Sigmoid colon (tissue), 7 donors: ENCODE results near the gene OR4K13. TPM values are rescaled to one million over a fixed set of nuclear protein-coding genes. Genes with fewer than 3 reads are reported as not detected.

Source experiments
- DNase-seq: peaks from one replicate; pipeline ENCODE4 v3.0.0-alpha.2; 2019
- H3K27ac ChIP-seq, 4 donors: fragments of 200-600 bp; sonication (generic); one replicate each; pipeline ENCODE4 v1.5.1; 2016 to 2019; ENCODE audit warnings: mild to moderate bottlenecking in 1 of 4
- H3K27me3 ChIP-seq, 3 donors: fragments of 200-600 bp; sonication (generic); one replicate each; pipeline ENCODE4 v1.5.1; 2019; ENCODE audit warnings: mild to moderate bottlenecking in 1 of 3
- H3K36me3 ChIP-seq, 4 donors: fragments of 200-600 bp; sonication (generic); one replicate each; pipeline ENCODE4 v1.5.1; 2016 to 2019
- H3K4me1 ChIP-seq, 4 donors: fragments of 200-600 bp; sonication (generic); one replicate each; pipeline ENCODE4 v1.5.1; 2017 to 2019
- H3K4me3 ChIP-seq, 4 donors: fragments of 200-600 bp; sonication (generic); one replicate each; pipeline ENCODE4 v1.5.1; 2017 to 2019; ENCODE audit warnings: mild to moderate bottlenecking in 2 of 4, moderate library complexity in 1 of 4
- H3K9me3 ChIP-seq, 4 donors: fragments of 200-600 bp in 3 of 4; sonication (generic) in 3 of 4; one replicate each; pipeline versions ENCODE4 v1.5.1 to v1.6.1; 2013 to 2019
- EP300 ChIP-seq, 4 donors: sonication (generic); formaldehyde crosslinking; IDR thresholded peaks; one replicate each; pipeline ENCODE4 v1.6.1; 2017; ENCODE audit warnings: antibody characterized with exemption in 4 of 4
- POLR2A ChIP-seq, 2 donors: fragments of 450-650 bp; IDR thresholded peaks; one replicate each; pipeline ENCODE4 v1.6.1; 2016; ENCODE audit warnings: antibody characterized with exemption in 2 of 2, mild to moderate bottlenecking in 2 of 2, moderate library complexity in 2 of 2
- POLR2AphosphoS5 ChIP-seq, 4 donors: sonication (generic); formaldehyde crosslinking; IDR thresholded peaks; one replicate each; pipeline ENCODE4 v1.6.1; 2017; ENCODE audit warnings: antibody characterized with exemption in 4 of 4
- WGBS, 2 donors: extraction: QIAGEN DNeasy Blood & Tissue Kit; methylation state at CpG; one replicate each; pipeline ENCODE4 v1.1.7; 2013; 5-methylcytosine and 5-hydroxymethylcytosine counted together
- intact Hi-C: fragments of 100-400 bp; cut with DNase I; formaldehyde crosslinking; loops from one replicate; pipeline ENCODE4 v1.15.1; 2023
- polyA plus RNA-seq, 3 donors: library from polyadenylated mRNA; stranded (reverse); fragments of 200-250 nt; gene quantifications; one replicate each; pipeline ENCODE4 v1.2.3, GENCODE V29; 2013
- total RNA-seq, 4 donors: library from RNA; depleted of rRNA; stranded (reverse); fragments of >200 nt; gene quantifications; one replicate each; pipeline ENCODE4 v1.1.0, GENCODE V29; 2016
- TF ChIP-seq, protein P1 (sequence below), 4 experiments: fragments of 450-650 bp in 3 of 4; fragments of 200-600 bp in 1 of 4; IDR thresholded peaks; one replicate each; pipeline ENCODE4 v1.5.1; 2016 to 2019; ENCODE audit warnings: antibody characterized with exemption in 4 of 4, mild to moderate bottlenecking in 3 of 4, moderate library complexity in 2 of 4
- donor health status: healthy with polysubstance abuse.
- donor health status: Bipolar disorder and iron deficiency.
- donor health status: healthy.

Gene OR4K13, protein sequence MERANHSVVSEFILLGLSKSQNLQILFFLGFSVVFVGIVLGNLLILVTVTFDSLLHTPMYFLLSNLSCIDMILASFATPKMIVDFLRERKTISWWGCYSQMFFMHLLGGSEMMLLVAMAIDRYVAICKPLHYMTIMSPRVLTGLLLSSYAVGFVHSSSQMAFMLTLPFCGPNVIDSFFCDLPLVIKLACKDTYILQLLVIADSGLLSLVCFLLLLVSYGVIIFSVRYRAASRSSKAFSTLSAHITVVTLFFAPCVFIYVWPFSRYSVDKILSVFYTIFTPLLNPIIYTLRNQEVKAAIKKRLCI
- total RNA-seq (not detected), polyA plus RNA-seq (not detected)

DNA sequence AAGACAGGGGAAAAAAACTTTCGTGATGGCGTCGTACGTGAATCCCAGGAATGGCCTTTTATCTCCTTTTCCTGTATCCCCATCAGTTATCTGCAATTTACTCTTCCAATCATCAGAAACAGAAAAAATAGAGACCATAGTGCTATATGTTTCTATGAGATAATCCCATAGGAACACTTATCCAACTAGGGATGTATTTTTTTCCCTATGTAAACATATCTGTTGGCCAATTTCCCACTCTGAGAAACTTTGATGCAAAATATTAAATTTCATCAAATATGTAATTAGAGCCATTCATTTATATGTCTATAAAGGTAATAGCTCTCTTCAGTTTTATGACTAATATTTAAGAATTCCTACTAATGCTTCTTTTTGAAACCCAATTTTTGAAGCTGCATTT is at the start of gene OR4K13:
OR4K13 (minus strand) TSS at position 101 of the 400 bp plus-strand sequence. CDS start 1,280 bp downstream, outside the sequence.
- TF ChIP-seq, protein P1, sequence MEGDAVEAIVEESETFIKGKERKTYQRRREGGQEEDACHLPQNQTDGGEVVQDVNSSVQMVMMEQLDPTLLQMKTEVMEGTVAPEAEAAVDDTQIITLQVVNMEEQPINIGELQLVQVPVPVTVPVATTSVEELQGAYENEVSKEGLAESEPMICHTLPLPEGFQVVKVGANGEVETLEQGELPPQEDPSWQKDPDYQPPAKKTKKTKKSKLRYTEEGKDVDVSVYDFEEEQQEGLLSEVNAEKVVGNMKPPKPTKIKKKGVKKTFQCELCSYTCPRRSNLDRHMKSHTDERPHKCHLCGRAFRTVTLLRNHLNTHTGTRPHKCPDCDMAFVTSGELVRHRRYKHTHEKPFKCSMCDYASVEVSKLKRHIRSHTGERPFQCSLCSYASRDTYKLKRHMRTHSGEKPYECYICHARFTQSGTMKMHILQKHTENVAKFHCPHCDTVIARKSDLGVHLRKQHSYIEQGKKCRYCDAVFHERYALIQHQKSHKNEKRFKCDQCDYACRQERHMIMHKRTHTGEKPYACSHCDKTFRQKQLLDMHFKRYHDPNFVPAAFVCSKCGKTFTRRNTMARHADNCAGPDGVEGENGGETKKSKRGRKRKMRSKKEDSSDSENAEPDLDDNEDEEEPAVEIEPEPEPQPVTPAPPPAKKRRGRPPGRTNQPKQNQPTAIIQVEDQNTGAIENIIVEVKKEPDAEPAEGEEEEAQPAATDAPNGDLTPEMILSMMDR (IDR thresholded peaks at IDR 0.05): no peak
- TF ChIP-seq POLR2A (IDR thresholded peaks at IDR 0.05) (no peak), EP300 (IDR thresholded peaks at IDR 0.05) (no peak), POLR2AphosphoS5 (IDR thresholded peaks at IDR 0.05) (no peak)
- Histone ChIP-seq H3K4me1 (no peaks in the 10 kb centered on the region), H3K27ac (no peak within 1 kb of the TSS), H3K27me3 (no peaks in the 10 kb centered on the region), H3K9me3 (no peaks in the 10 kb centered on the region), H3K36me3 (no peaks in the 10 kb centered on the region), H3K4me3 (no peak within 1 kb of the TSS)
- intact Hi-C loops: no loop called here
- 92 to 93% methylated on average over 4 of the region's 4 CpGs for WGBS, 2 donors
- DNase-seq: no peak

DNA sequence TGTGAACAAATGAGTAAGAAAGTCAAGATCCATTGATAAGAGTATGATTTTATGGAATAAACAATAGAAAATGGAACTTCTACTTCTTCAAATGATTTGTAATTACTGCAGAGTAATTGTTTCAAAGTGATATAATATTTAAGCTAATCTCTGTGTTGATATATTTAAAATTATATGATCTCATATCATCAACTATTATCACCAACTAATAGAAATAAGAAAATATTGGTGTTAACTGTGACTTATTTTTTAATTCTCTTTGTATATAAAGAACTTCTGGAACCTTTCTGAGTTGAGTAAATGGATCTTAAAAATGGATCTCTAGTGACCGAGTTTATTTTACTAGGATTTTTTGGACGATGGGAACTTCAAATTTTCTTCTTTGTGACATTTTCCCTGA is 23.9 kb upstream of the OR4K13 start, which contains the start of gene OR4L1:
OR4L1 (plus strand) TSS at position 301 of the 400 bp plus-strand sequence; CDS start at position 301, 0 bp downstream.
- Histone ChIP-seq H3K4me3 (no peak within 1 kb of the TSS), H3K36me3 (no peaks in the 10 kb centered on the region), H3K27me3 (no peaks in the 10 kb centered on the region), H3K27ac (no peak within 1 kb of the TSS), H3K4me1 (no peaks in the 10 kb centered on the region), H3K9me3 (peaks cover 0 to 3% (median 0%) of the 10 kb centered on the region in 4 donors)
- TF ChIP-seq, protein P1 (IDR thresholded peaks at IDR 0.05): no peak
- TF ChIP-seq EP300 (IDR thresholded peaks at IDR 0.05): no peak
- no peak for TF ChIP-seq POLR2AphosphoS5 (IDR thresholded peaks at IDR 0.05)
- no peak for TF ChIP-seq POLR2A (IDR thresholded peaks at IDR 0.05)
- intact Hi-C loops: no loop called here
- DNase-seq: no peak
- 63 to 67% methylated on average over 2 of the region's 2 CpGs for WGBS, 2 donors

DNA sequence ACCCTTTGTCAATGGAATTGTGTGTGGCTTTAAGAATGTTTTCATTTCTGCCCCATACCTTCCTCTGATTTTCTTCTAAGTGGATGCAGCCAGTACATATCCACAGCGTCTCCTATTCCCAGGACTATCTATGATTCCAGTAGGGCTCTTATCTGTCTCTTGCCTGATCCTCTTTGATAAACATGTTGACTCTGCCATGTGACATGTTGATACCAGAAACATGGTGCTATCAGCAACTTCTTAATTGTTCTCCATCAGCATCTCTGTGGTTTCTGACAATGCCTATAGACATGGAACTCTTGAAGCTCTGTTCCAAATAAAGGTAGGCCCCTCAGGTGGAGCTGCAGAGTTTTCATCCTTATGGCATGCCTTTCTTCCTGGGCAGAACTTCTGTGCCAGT is 12.4 kb upstream of the OR4K13 start:
- TF ChIP-seq EP300 (IDR thresholded peaks at IDR 0.05): no peak
- TF ChIP-seq, protein P1 (IDR thresholded peaks at IDR 0.05): no peak
- no peak for TF ChIP-seq POLR2AphosphoS5 (IDR thresholded peaks at IDR 0.05)
- TF ChIP-seq POLR2A (IDR thresholded peaks at IDR 0.05): no peak
- no peak overlapping the region for H3K27ac ChIP-seq
- no peaks in the 10 kb centered on the region for H3K36me3 ChIP-seq
- no peak overlapping the region for H3K4me3 ChIP-seq
- no peaks in the 10 kb centered on the region for H3K9me3 ChIP-seq
- no peak for DNase-seq
- 68 to 71% methylated on average over 1 of the region's 1 CpG for WGBS, 2 donors
- intact Hi-C loops: no loop called here
- no peaks in the 10 kb centered on the region for H3K4me1 ChIP-seq
- H3K27me3 ChIP-seq: no peaks in the 10 kb centered on the region

DNA sequence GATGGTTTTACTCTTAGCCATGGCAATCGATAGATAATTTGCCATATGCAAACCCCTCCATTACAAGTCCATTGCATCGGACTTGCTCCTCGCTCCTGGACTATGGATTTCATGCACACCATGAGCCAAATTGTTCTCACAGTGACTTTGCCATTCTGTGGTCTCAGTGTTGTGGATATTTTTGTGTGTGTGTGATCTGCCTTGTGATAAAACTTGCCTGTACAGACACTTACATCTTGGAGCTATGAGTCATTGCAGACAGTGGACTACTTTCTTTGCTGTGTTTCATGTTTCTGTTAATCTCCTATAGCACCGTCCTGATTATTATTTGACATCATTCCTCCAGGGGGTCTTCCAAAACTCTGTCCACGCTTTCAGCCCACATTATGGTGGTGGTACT is 8.4 kb upstream of the OR4K13 start:
- Histone ChIP-seq H3K27me3 (no peaks in the 10 kb centered on the region), H3K36me3 (no peaks in the 10 kb centered on the region), H3K4me1 (no peaks in the 10 kb centered on the region), H3K4me3 (no peak overlapping the region), H3K9me3 (no peaks in the 10 kb centered on the region), H3K27ac (no peak overlapping the region)
- 71 to 74% methylated on average over 5 of the region's 5 CpGs for WGBS, 2 donors
- no peak for DNase-seq
- no peak for TF ChIP-seq POLR2A (IDR thresholded peaks at IDR 0.05)
- no peak for TF ChIP-seq EP300 (IDR thresholded peaks at IDR 0.05)
- TF ChIP-seq, protein P1 (IDR thresholded peaks at IDR 0.05): no peak
- TF ChIP-seq POLR2AphosphoS5 (IDR thresholded peaks at IDR 0.05): no peak
- intact Hi-C loops: no loop called here
